Measurements from ENCODE around the gene CD70. TPM values are rescaled to one million over a fixed set of nuclear protein-coding genes. Genes with fewer than 3 reads are reported as not detected.

Gene CD70
- polyA plus RNA-seq, 4 donors, result 0.15 to 0.89 TPM; not detected in 2

DNA sequence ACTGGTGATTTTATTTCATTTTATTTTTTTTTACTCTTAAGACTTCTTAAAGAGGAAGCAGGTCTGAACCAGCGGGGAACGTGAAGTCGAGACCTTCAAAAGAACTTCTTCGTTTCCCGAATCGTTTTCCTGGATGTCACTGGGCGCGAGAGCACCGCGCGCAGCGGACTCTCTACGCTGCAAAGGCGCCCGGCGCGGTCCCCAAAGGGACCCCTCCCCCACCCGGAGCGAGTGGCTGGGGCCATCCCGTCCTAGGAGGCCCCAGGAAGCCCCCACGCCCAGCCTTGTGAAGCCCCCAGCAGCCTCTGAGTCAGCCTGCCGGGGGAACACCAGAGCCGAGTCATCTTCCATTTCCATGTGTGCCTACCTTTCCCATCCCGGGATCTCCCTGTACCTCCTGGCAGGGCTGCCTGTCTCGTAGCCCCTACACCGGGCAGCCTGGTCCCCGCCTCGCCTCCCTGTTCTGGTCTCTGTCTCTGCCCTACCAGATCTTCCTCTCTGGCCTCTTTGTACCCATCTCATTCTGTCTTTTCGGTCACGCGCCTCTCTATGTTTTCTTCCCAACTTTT, 608 bp downstream of the CD70 start:
- no peak overlapping the region for H3K27ac ChIP-seq (ENCODE audit: low read depth in 1 of 3, low read length in 2 of 3)

DNA sequence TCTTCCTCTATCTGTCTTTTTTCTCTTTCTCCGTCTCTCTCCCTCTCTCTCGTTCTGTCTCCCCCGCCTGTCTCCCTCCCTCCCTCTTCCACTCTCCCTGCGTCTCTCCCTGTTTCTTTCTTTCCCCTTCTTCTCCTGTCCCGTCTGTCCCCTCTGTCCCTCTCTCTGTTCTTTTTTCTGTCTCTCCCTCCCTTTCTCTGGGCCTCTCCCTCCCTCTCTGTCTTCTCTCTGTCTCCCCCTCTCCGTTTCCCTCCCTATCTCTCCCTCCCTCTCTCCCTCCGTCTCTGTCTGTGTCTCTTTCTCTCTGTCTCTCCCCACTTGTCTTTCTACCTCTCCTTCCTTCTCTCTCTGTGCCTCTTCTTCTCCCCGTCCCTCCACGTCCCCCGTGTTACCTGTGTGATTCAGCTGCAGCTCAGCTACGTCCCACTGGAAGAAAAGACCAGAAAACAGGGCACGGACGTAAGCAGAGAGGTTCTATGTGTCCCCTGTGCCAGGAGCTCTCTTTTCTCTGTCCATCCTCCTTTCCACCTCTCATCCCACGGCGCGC, 1.2 kb downstream of the CD70 start:
- Histone ChIP-seq H3K36me3 (ENCODE audit: control insufficient read depth in 3 of 3, insufficient read depth in 2 of 3, low read depth in 1 of 3, low read length in 3 of 3) (no peaks in the 10 kb centered on the region), H3K4me1 (ENCODE audit: control insufficient read depth in 3 of 3, insufficient read depth in 2 of 3, low read depth in 1 of 3, low read length in 2 of 3) (no peaks in the 10 kb centered on the region), H3K27ac (ENCODE audit: low read depth in 1 of 3, low read length in 2 of 3) (no peak overlapping the region), H3K4me3 (ENCODE audit: low read depth in 1 of 3, low read length in 3 of 3) (no peak overlapping the region), H3K9me3 (ENCODE audit: control insufficient read depth in 2 of 2, insufficient read depth in 1 of 2, low read depth in 1 of 2, low read length in 1 of 2) (no peaks in the 10 kb centered on the region), H3K27me3 (ENCODE audit: control insufficient read depth in 3 of 3, insufficient read depth in 3 of 3, low read length in 3 of 3) (peaks cover 5 to 64% (median 31%) of the 10 kb centered on the region in 3 donors)
- FAIRE-seq (no peak), DNase-seq (no peak)
- WGBS, 3 donors, result 4 to 9% (median 6%) methylated on average over 16 of the region's 16 CpGs

More for the DNA sequence above, 608 bp downstream of the CD70 start:
- no peak for DNase-seq
- H3K36me3 ChIP-seq (ENCODE audit: control insufficient read depth in 3 of 3, insufficient read depth in 2 of 3, low read depth in 1 of 3, low read length in 3 of 3), result no peaks in the 10 kb centered on the region
- no peak for FAIRE-seq
- 2 to 9% (median 8%) methylated on average over 30 to 31 of the region's 31 CpGs for whole genome bisulfite sequencing, 3 donors
- H3K9me3 ChIP-seq (ENCODE audit: control insufficient read depth in 2 of 2, insufficient read depth in 1 of 2, low read depth in 1 of 2, low read length in 1 of 2), result no peaks in the 10 kb centered on the region
- peaks cover 5 to 61% (median 28%) of the 10 kb centered on the region in 3 donors for H3K27me3 ChIP-seq (ENCODE audit: control insufficient read depth in 3 of 3, insufficient read depth in 3 of 3, low read length in 3 of 3)
- no peak overlapping the region for H3K4me3 ChIP-seq (ENCODE audit: low read depth in 1 of 3, low read length in 3 of 3)
- H3K4me1 ChIP-seq (ENCODE audit: control insufficient read depth in 3 of 3, insufficient read depth in 2 of 3, low read depth in 1 of 3, low read length in 2 of 3), result no peaks in the 10 kb centered on the region

DNA sequence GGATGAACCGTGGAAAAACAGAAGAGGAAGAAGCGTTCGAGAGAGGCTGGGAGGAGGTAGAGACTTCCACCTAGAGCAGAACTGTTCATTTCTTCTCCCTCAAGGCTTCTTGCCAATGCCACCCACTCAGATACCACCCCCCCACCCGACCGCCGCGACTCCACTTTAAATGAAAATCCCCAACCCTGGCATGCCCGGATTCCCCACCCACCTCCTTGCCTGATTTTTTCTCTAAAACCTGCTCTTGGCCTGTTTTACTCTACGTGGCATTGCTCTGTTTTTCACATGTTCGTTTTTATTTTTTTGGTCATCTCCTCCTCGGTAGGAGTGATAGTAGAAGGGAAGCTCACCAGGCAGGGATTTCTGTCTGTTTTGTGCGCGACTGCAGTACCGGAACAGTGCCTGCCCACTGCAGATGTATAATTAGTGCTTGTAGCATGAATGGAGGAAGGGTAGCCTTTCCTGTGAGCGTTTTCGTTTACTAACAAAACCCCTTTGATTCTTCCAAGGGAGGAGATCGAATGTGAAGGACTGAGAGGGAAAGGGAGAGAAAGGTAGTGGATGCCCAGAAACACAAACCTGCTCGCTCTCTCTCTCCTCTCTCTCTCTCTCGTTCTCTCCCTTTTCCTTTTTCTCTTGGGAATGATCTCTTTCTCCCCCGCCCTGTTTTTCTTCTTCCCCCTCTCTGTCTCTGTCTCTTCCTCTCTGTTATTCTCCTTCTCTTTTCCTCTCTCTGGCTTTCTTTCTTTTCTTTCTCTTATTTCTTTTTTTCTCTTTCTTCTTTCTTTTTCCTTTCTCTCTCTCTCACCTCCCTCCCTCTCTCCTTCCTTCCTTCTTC, 2.2 kb downstream of the CD70 start:
- Histone ChIP-seq H3K27me3 (ENCODE audit: control insufficient read depth in 3 of 3, insufficient read depth in 3 of 3, low read length in 3 of 3) (peaks cover 5 to 62% (median 31%) of the 10 kb centered on the region in 3 donors), H3K4me3 (ENCODE audit: low read depth in 1 of 3, low read length in 3 of 3) (no peak overlapping the region), H3K9me3 (ENCODE audit: control insufficient read depth in 2 of 2, insufficient read depth in 1 of 2, low read depth in 1 of 2, low read length in 1 of 2) (no peaks in the 10 kb centered on the region), H3K27ac (ENCODE audit: low read depth in 1 of 3, low read length in 2 of 3) (no peak overlapping the region), H3K4me1 (ENCODE audit: control insufficient read depth in 3 of 3, insufficient read depth in 2 of 3, low read depth in 1 of 3, low read length in 2 of 3) (no peaks in the 10 kb centered on the region), H3K36me3 (ENCODE audit: control insufficient read depth in 3 of 3, insufficient read depth in 2 of 3, low read depth in 1 of 3, low read length in 3 of 3) (no peaks in the 10 kb centered on the region)
- DNase-seq (no peak), FAIRE-seq (no peak)
- 5 to 20% (median 12%) methylated on average over 20 of the region's 20 CpGs for WGBS, 3 donors

DNA sequence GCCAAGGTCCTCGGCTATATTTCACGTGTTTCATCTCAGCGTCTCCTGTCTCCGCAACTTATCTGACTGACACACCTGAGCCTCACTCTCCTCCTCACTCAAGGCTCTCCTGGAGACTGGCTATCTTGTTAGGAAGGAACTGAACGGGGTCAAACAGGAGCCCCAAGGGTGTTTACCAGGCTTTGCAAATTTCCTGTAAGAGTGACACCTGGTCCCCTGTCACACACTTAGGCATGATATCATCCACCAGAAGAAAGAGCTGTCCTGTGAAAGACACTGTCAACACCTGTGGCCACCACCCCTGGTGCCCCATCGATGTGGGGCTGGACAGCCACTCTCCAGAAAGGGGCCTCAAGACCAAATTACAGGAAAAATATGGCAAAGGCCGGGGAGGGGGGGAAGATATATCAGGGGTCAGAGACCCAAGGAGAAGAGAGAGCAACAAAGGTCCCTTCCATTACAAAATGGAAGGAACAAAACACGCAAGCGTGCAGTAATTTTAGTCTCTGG, 2.9 kb downstream of the CD70 start:
- DNase-seq (no peak), FAIRE-seq (no peak)
- Histone ChIP-seq H3K27ac (ENCODE audit: low read depth in 1 of 3, low read length in 2 of 3) (no peak overlapping the region), H3K36me3 (ENCODE audit: control insufficient read depth in 3 of 3, insufficient read depth in 2 of 3, low read depth in 1 of 3, low read length in 3 of 3) (no peaks in the 10 kb centered on the region), H3K9me3 (ENCODE audit: control insufficient read depth in 2 of 2, insufficient read depth in 1 of 2, low read depth in 1 of 2, low read length in 1 of 2) (no peaks in the 10 kb centered on the region), H3K27me3 (ENCODE audit: control insufficient read depth in 3 of 3, insufficient read depth in 3 of 3, low read length in 3 of 3) (peaks cover 5 to 62% (median 31%) of the 10 kb centered on the region in 3 donors), H3K4me1 (ENCODE audit: control insufficient read depth in 3 of 3, insufficient read depth in 2 of 3, low read depth in 1 of 3, low read length in 2 of 3) (no peaks in the 10 kb centered on the region), H3K4me3 (ENCODE audit: low read depth in 1 of 3, low read length in 3 of 3) (no peak overlapping the region)
- 7 to 21% (median 8%) methylated on average over 9 of the region's 9 CpGs for WGBS, 3 donors

DNA sequence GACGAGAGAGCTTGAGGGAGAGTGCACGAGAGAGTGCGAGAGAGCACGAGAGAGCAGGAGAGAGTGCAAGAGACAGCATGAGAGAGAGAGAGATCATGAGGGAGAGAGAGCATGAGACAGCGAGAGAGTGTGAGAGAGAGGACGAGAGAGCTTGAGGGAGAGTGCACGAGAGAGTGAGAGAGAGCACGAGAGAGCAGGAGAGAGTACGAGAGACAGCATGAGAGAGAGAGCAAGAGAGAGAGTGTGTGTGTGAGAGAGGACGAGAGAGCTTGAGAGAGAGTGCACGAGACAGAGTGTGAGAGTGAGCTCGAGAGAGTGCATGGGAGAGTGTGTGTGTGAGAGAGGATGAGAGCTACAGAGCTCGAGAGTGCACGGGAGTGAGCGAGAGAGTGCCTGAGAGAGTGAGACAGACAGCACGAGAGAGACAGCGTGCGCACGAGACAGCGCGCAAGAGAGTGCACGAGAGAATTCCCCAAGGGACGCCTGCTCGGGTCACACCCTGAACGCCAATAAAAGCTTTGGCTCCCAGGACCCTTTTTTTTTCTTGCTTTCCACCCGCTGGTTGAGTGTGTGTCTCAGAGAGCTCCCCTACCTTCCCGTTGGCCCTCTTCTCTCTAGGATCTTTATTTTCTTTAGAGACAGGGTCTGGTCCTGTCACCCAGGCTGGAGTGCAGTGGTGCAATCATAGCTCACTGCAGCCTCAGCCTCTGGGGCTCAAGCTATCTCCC, 3.7 kb downstream of the CD70 start:
- Histone ChIP-seq H3K27me3 (ENCODE audit: control insufficient read depth in 3 of 3, insufficient read depth in 3 of 3, low read length in 3 of 3) (peaks cover 5 to 58% (median 31%) of the 10 kb centered on the region in 3 donors), H3K36me3 (ENCODE audit: control insufficient read depth in 3 of 3, insufficient read depth in 2 of 3, low read depth in 1 of 3, low read length in 3 of 3) (no peaks in the 10 kb centered on the region), H3K4me3 (ENCODE audit: low read depth in 1 of 3, low read length in 3 of 3) (no peak overlapping the region)

DNA sequence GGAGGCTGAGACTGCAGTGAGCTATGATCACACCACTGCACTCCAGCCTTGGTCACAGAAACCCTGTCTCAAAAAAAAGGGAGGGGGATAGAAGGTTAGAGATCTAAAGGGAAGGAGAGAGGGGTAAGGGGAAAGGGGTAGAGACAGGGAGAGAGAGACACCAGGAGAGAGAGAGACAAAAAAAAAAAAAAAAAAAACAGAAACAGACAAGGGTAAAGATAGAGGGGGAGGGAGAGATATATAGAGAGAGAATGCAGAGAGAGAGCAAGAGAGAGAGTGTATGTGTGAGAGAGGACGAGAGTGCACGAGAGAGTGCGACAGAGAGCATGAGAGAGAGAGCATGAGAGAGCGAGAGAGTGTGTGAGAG, 4.2 kb downstream of the CD70 start:
- 9 to 23% (median 10%) methylated on average over 4 of the region's 4 CpGs for WGBS, 3 donors
- Histone ChIP-seq H3K4me1 (ENCODE audit: control insufficient read depth in 3 of 3, insufficient read depth in 2 of 3, low read depth in 1 of 3, low read length in 2 of 3) (no peaks in the 10 kb centered on the region), H3K36me3 (ENCODE audit: control insufficient read depth in 3 of 3, insufficient read depth in 2 of 3, low read depth in 1 of 3, low read length in 3 of 3) (no peaks in the 10 kb centered on the region), H3K27me3 (ENCODE audit: control insufficient read depth in 3 of 3, insufficient read depth in 3 of 3, low read length in 3 of 3) (peaks cover 5 to 56% (median 31%) of the 10 kb centered on the region in 3 donors), H3K27ac (ENCODE audit: low read depth in 1 of 3, low read length in 2 of 3) (no peak overlapping the region), H3K9me3 (ENCODE audit: control insufficient read depth in 2 of 2, insufficient read depth in 1 of 2, low read depth in 1 of 2, low read length in 1 of 2) (no peaks in the 10 kb centered on the region), H3K4me3 (ENCODE audit: low read depth in 1 of 3, low read length in 3 of 3) (no peak overlapping the region)
- FAIRE-seq (no peak), DNase-seq (no peak)

More for the DNA sequence above, 3.7 kb downstream of the CD70 start:
- Histone ChIP-seq H3K9me3 (ENCODE audit: control insufficient read depth in 2 of 2, insufficient read depth in 1 of 2, low read depth in 1 of 2, low read length in 1 of 2) (no peaks in the 10 kb centered on the region), H3K27ac (ENCODE audit: low read depth in 1 of 3, low read length in 2 of 3) (no peak overlapping the region), H3K4me1 (ENCODE audit: control insufficient read depth in 3 of 3, insufficient read depth in 2 of 3, low read depth in 1 of 3, low read length in 2 of 3) (no peaks in the 10 kb centered on the region)
- FAIRE-seq (no peak), DNase-seq (no peak)
- WGBS, 3 donors, result 2 to 8% (median 3%) methylated on average over 21 to 27 of the region's 27 CpGs

DNA sequence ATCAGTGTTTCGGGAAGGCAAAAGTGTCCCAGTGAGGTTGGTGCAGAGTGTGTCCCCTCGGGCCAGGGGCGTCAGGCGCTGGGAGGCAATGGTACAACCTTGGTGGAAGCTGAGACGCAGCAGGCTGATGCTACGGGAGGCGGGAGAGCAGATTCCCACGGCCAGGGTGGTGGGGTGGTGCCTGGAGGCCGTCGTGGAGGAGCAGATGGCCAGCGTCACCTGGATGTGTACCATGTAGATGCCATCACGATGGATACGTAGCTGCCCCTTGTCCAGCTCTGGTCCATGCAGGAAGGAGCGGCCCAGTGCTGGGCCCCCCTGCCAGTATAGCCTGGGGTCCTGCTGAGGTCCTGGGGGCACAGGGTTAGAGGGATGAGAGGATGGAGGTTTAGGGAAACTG, 4.9 kb downstream of the CD70 start:
- 59 to 64% (median 61%) methylated on average over 14 of the region's 14 CpGs for WGBS, 3 donors
- FAIRE-seq, result no peak
- no peaks in the 10 kb centered on the region for H3K4me1 ChIP-seq (ENCODE audit: control insufficient read depth in 3 of 3, insufficient read depth in 2 of 3, low read depth in 1 of 3, low read length in 2 of 3)
- no peak overlapping the region for H3K4me3 ChIP-seq (ENCODE audit: low read depth in 1 of 3, low read length in 3 of 3)
- H3K36me3 ChIP-seq (ENCODE audit: control insufficient read depth in 3 of 3, insufficient read depth in 2 of 3, low read depth in 1 of 3, low read length in 3 of 3), result no peaks in the 10 kb centered on the region
- no peaks in the 10 kb centered on the region for H3K9me3 ChIP-seq (ENCODE audit: control insufficient read depth in 2 of 2, insufficient read depth in 1 of 2, low read depth in 1 of 2, low read length in 1 of 2)
- peaks cover 4 to 50% (median 30%) of the 10 kb centered on the region in 3 donors for H3K27me3 ChIP-seq (ENCODE audit: control insufficient read depth in 3 of 3, insufficient read depth in 3 of 3, low read length in 3 of 3)
- no peak for DNase-seq
- no peak overlapping the region for H3K27ac ChIP-seq (ENCODE audit: low read depth in 1 of 3, low read length in 2 of 3)

All from small intestine (tissue), 7 donors.